AML-193 (cell line): Measurements from ENCODE around the gene OTOP1.
"Not testable (repeated sequence)": the region's sequence is repeated elsewhere in the genome, so short reads cannot be mapped to it uniquely, and the experiment has no call there.

ENCODE experiments used
- DNase-seq, 2 experiments: peaks; one replicate each; lab custom pipeline; 2025; lab: John Stamatoyannopoulos, UW

The OTOP1 gene

DNA sequence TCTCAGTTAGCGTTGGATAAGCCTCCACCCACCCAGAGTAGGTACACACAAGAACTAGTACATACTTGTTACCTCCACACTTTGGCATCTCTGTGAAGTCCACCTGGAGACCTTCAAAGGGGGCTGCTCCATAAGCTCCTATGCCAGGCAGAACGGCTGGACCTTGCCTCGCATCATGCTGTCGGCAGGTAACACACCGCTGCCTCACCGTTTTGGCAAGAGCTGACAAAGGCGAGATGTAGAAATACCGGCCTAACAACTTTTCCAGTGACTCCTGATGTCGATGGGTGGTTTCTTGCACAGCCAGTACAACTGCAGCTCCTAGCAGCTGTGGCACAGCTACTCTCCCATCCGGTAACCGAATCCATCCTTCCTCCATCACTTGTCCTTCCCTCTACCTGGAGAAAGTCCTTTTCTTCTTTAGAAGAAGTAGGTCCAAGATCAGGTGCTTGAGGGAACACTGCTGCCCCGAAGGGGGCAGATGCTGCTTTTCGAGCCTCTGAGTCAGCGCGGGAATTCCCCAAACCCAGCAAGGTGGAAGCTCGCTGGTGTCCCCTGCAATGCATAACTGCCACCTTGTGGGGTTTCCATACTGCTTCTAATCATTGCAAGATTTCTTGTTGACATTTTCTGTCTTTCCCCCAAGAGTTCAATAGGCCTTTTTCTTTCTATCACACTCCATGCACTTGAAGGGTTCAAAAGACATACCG, 65.6 kb downstream of the OTOP1 start:
- DNase-seq: not testable (repeated sequence)

GRCh38 chr4:4145622-4146021, 81.1 kb downstream of the OTOP1 start:
- not testable (repeated sequence) for DNase-seq

GRCh38 chr4:4143376-4143775, 83.4 kb downstream of the OTOP1 start:
- DNase-seq: not testable (repeated sequence)

- DNase-seq: not testable (repeated sequence)
Measured at GRCh38 chr4:4142679-4143078, 84.0 kb downstream of the OTOP1 start.

- not testable (repeated sequence) for DNase-seq
Measured at GRCh38 chr4:4141186-4141585, 85.5 kb downstream of the OTOP1 start.
